ENCODE measurements around the gene RAB41.

Gene RAB41

GRCh38 chrX:70280573-70280972, 1.4 kb upstream of the RAB41 start:
- H3K27me3 ChIP-seq (ENCODE audit: insufficient read depth, poor library complexity, severe bottlenecking): no peaks in the 10 kb centered on the region
- no peak overlapping the region for H3K27ac ChIP-seq (replicated peaks)
- TF ChIP-seq, protein P1, sequence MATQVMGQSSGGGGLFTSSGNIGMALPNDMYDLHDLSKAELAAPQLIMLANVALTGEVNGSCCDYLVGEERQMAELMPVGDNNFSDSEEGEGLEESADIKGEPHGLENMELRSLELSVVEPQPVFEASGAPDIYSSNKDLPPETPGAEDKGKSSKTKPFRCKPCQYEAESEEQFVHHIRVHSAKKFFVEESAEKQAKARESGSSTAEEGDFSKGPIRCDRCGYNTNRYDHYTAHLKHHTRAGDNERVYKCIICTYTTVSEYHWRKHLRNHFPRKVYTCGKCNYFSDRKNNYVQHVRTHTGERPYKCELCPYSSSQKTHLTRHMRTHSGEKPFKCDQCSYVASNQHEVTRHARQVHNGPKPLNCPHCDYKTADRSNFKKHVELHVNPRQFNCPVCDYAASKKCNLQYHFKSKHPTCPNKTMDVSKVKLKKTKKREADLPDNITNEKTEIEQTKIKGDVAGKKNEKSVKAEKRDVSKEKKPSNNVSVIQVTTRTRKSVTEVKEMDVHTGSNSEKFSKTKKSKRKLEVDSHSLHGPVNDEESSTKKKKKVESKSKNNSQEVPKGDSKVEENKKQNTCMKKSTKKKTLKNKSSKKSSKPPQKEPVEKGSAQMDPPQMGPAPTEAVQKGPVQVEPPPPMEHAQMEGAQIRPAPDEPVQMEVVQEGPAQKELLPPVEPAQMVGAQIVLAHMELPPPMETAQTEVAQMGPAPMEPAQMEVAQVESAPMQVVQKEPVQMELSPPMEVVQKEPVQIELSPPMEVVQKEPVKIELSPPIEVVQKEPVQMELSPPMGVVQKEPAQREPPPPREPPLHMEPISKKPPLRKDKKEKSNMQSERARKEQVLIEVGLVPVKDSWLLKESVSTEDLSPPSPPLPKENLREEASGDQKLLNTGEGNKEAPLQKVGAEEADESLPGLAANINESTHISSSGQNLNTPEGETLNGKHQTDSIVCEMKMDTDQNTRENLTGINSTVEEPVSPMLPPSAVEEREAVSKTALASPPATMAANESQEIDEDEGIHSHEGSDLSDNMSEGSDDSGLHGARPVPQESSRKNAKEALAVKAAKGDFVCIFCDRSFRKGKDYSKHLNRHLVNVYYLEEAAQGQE (IDR thresholded peaks at IDR 0.05; ENCODE audit: insufficient replicate concordance, low read depth): peak; percentile 48
- TF ChIP-seq POLR2AphosphoS5 (IDR thresholded peaks at IDR 0.05; ENCODE audit: low read depth) (no peak), GABPA (IDR thresholded peaks at IDR 0.05; ENCODE audit: low read depth) (no peak), SPI1 (IDR thresholded peaks at IDR 0.05; ENCODE audit: borderline replicate concordance, low read depth) (no peak)
- TF ChIP-seq, protein P2, sequence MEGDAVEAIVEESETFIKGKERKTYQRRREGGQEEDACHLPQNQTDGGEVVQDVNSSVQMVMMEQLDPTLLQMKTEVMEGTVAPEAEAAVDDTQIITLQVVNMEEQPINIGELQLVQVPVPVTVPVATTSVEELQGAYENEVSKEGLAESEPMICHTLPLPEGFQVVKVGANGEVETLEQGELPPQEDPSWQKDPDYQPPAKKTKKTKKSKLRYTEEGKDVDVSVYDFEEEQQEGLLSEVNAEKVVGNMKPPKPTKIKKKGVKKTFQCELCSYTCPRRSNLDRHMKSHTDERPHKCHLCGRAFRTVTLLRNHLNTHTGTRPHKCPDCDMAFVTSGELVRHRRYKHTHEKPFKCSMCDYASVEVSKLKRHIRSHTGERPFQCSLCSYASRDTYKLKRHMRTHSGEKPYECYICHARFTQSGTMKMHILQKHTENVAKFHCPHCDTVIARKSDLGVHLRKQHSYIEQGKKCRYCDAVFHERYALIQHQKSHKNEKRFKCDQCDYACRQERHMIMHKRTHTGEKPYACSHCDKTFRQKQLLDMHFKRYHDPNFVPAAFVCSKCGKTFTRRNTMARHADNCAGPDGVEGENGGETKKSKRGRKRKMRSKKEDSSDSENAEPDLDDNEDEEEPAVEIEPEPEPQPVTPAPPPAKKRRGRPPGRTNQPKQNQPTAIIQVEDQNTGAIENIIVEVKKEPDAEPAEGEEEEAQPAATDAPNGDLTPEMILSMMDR (IDR thresholded peaks at IDR 0.05; ENCODE audit: insufficient read depth, low read length): no peak
- no peak overlapping the region for H3K4me3 ChIP-seq (replicated peaks; ENCODE audit: insufficient read depth, low read length)
- DNase-seq (ENCODE audit: low read depth in 1 of 2, low spot score in 1 of 2): no peak

DNA sequence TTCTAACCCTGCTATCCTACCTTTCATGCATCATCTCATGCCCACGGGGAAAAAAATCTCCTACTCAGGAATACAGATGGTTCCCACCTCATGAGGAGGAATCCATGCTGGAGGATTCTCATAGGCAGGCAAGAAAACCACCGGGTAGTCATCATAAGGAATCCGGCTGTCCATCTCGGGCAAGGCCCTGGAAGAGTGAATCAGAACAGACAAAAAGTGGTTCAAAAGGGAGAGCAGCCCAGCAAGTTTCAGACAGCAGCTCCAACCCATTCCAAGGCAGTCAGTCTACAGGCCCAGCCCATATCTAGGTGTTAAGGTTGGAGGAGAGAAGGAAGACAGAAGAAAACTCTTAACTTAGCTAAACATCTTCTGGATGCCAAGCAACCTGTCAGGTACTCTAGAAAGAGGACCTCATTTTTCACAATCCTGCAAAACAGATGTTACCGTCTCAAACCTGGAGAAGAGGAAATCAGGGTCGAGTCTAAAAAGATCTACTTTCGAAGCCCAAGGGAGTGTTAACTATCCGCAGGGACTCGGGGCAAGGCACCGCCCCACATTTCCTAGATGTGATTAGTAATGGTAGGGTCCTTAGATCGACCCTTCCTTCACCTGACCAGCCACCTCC, 7.3 kb downstream of the RAB41 start:
- Histone ChIP-seq H3K4me3 (replicated peaks; ENCODE audit: insufficient read depth, low read length) (peak overlapping the region; percentile 70), H3K27ac (replicated peaks) (peak overlapping the region; percentile 50), H3K27me3 (ENCODE audit: insufficient read depth, poor library complexity, severe bottlenecking) (no peaks in the 10 kb centered on the region)
- DNase-seq (ENCODE audit: low read depth in 1 of 2, low spot score in 1 of 2): no peak
- TF ChIP-seq GABPA (IDR thresholded peaks at IDR 0.05; ENCODE audit: low read depth) (no peak), POLR2AphosphoS5 (IDR thresholded peaks at IDR 0.05; ENCODE audit: low read depth) (no peak), SPI1 (IDR thresholded peaks at IDR 0.05; ENCODE audit: borderline replicate concordance, low read depth) (no peak)
- TF ChIP-seq, protein P2 (IDR thresholded peaks at IDR 0.05; ENCODE audit: insufficient read depth, low read length): no peak
- TF ChIP-seq, protein P1 (IDR thresholded peaks at IDR 0.05; ENCODE audit: insufficient replicate concordance, low read depth): no peak

DNA sequence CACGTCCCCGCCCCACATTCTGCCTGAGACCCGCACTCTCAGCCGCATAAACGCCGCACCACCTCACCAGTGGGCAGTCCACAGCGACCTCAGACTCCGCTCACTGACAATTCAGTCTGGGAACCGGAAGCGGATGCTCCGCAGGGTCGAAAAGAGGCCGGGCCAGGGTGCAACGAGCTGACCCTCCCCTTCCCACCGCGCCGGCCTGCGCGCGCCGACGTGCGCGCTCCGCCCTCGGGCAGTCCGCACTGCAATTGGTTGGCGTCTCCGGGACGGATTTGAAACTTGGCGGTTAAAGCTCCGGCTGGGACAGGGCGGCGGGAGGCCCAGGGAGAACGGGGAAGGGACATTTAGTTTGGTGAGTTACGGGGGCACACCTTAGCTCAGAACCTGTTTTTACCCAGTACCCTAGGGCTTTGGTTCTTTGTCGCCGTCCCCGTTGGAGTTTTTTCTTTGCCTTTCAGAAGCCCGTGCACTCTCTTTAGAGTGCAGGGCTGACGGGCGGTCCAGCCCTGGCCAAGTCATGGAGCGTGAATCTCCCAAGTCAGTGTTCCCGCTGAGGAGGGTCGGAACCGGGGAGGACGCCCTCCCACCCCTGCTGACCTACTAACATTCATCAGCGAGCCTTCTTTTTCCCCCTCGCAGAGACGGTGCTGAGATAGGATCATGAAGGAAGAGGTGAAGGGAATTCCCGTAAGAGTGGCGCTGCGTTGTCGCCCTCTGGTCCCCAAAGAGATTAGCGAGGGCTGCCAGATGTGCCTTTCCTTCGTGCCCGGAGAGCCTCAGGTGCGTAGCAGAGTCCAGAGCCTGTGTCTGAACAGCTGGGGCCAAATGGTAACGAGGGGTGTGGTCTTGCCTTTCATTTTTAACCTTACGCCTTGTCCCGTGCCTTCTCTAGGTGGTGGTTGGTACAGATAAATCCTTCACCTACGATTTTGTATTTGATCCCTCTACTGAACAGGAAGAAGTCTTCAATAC, 8.1 kb downstream of the RAB41 start, which contains the start of the genes KIF4A and PDZD11:
TSS of gene KIF4A (plus strand) at position 312 of the 978 bp plus-strand sequence. CDS start at position 667, 355 bp downstream.
TSS of gene PDZD11 (minus strand) at position 135 of the 978 bp plus-strand sequence. CDS start 586 bp downstream, outside the sequence.
- Histone ChIP-seq H3K27ac (replicated peaks) (peak within 1 kb of the TSS; percentile 79), H3K4me3 (replicated peaks; ENCODE audit: insufficient read depth, low read length) (peak within 1 kb of the TSS; percentile 70), H3K27me3 (ENCODE audit: insufficient read depth, poor library complexity, severe bottlenecking) (no peaks in the 10 kb centered on the region)
- TF ChIP-seq, protein P1 (IDR thresholded peaks at IDR 0.05; ENCODE audit: insufficient replicate concordance, low read depth): no peak
- TF ChIP-seq, protein P2 (IDR thresholded peaks at IDR 0.05; ENCODE audit: insufficient read depth, low read length): no peak
- TF ChIP-seq GABPA (IDR thresholded peaks at IDR 0.05; ENCODE audit: low read depth): peak; percentile 79
- no peak for TF ChIP-seq POLR2AphosphoS5 (IDR thresholded peaks at IDR 0.05; ENCODE audit: low read depth)
- no peak for TF ChIP-seq SPI1 (IDR thresholded peaks at IDR 0.05; ENCODE audit: borderline replicate concordance, low read depth)
- peak; percentile 51 to 85 for DNase-seq (ENCODE audit: low read depth in 1 of 2, low spot score in 1 of 2)

Data from HL-60 (cell line).